Measurements from ENCODE around the gene COL9A3.

COL9A3 gene

DNA sequence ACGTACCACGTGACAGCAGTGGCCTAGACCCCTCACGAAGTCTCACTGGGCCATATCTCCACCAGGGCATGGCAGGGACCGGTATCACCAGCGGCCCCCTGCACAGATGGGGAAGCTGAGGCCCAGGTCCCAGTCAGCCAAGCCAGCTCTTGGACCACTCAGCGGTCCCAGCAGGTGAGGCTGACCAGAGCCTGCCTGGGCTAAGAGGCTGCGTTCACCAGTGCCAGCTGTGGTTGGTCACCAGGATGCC is 23.2 kb upstream of the COL9A3 start:
- Histone ChIP-seq H4K20me1 (ENCODE audit: insufficient read depth, low read length, poor library complexity, severe bottlenecking) (peaks cover 11% of the 10 kb centered on the region), H3K4me3 (ENCODE audit: low read length, poor library complexity, severe bottlenecking) (peak overlapping the region; percentile 58), H3K4me2 (ENCODE audit: low read depth, low read length, poor library complexity, severe bottlenecking) (peak overlapping the region; percentile 54), H3K36me3 (ENCODE audit: insufficient read depth, low read length) (peaks cover 5% of the 10 kb centered on the region; the same call in 1 of the 2 replicates), H3K79me2 (ENCODE audit: insufficient read depth, low read length) (peaks cover 19% of the 10 kb centered on the region), H3K4me1 (ENCODE audit: insufficient read depth, low read length, poor library complexity, severe bottlenecking) (peaks cover 24% of the 10 kb centered on the region), H2AFZ (ENCODE audit: low read length) (no peak overlapping the region), H3K27me3 (ENCODE audit: insufficient read depth, low read length, poor library complexity, severe bottlenecking) (no peaks in the 10 kb centered on the region), H3K9ac (ENCODE audit: low read depth, low read length, poor library complexity, severe bottlenecking) (peak overlapping the region; percentile 51), H3F3A (ENCODE audit: low read depth) (peaks cover 3% of the 10 kb centered on the region; the same call in 1 of the 2 replicates), H3K9me3 (ENCODE audit: insufficient read depth, low read depth, low read length) (no peaks in the 10 kb centered on the region), H3K9me2 (replicated peaks; ENCODE audit: low read depth, low read length) (no peaks in the 10 kb centered on the region)
- TF ChIP-seq EZH2phosphoT487 (IDR thresholded peaks at IDR 0.05; ENCODE audit: borderline replicate concordance): no peak
- TF ChIP-seq, protein P1, sequence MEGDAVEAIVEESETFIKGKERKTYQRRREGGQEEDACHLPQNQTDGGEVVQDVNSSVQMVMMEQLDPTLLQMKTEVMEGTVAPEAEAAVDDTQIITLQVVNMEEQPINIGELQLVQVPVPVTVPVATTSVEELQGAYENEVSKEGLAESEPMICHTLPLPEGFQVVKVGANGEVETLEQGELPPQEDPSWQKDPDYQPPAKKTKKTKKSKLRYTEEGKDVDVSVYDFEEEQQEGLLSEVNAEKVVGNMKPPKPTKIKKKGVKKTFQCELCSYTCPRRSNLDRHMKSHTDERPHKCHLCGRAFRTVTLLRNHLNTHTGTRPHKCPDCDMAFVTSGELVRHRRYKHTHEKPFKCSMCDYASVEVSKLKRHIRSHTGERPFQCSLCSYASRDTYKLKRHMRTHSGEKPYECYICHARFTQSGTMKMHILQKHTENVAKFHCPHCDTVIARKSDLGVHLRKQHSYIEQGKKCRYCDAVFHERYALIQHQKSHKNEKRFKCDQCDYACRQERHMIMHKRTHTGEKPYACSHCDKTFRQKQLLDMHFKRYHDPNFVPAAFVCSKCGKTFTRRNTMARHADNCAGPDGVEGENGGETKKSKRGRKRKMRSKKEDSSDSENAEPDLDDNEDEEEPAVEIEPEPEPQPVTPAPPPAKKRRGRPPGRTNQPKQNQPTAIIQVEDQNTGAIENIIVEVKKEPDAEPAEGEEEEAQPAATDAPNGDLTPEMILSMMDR (conservative IDR thresholded peaks at IDR 0.05; ENCODE audit: low read length): no peak

DNA sequence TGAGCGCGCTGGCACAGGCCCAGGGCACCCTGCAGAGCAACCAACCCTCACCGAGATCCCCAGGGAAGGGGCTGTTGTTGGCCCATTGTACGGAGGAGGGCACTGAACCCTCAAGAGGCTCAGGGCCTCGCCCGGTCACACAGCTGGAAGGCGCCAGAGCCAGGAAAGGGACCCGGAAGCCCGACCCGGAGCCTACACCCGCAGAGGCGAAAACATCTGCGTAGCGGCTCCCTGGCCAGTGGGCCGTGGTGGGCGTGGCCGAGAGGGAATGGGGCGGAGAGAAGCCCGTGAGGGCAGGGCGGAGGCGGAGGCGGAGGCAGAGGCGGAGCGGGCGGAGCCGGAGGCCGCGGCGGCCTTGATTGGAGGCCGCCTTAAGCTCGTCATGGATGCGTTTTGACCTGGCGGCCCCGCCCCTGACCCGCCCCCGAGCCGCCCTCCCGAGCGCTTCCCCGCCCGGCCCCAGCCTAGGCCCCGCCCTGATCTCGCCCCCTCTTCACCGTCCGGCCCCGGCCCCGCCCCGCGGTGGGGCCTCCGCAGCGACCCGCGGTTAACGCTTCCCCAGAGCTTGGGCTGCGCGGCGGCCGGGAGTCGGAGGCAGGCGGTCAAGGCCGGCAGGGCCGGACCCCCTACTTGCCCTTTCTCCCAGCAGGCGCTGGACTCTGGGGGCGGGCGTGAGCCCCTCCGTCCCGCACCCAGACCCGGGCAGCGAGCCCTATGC is 22.7 kb upstream of the COL9A3 start:
- Histone ChIP-seq H3K27me3 (ENCODE audit: insufficient read depth, low read length, poor library complexity, severe bottlenecking) (no peaks in the 10 kb centered on the region), H3K79me2 (ENCODE audit: insufficient read depth, low read length) (peaks cover 24% of the 10 kb centered on the region), H3K4me3 (ENCODE audit: low read length, poor library complexity, severe bottlenecking) (peak overlapping the region; percentile 83), H3K4me1 (ENCODE audit: insufficient read depth, low read length, poor library complexity, severe bottlenecking) (peaks cover 29% of the 10 kb centered on the region), H3K36me3 (ENCODE audit: insufficient read depth, low read length) (peaks cover 10% of the 10 kb centered on the region; the same call in 1 of the 2 replicates), H2AFZ (ENCODE audit: low read length) (peak overlapping the region; percentile 14; the same call in 1 of the 2 replicates), H3K9ac (ENCODE audit: low read depth, low read length, poor library complexity, severe bottlenecking) (peak overlapping the region; percentile 96), H3K4me2 (ENCODE audit: low read depth, low read length, poor library complexity, severe bottlenecking) (peak overlapping the region; percentile 87), H4K20me1 (ENCODE audit: insufficient read depth, low read length, poor library complexity, severe bottlenecking) (peaks cover 11% of the 10 kb centered on the region), H3K9me2 (replicated peaks; ENCODE audit: low read depth, low read length) (no peaks in the 10 kb centered on the region), H3K9me3 (ENCODE audit: insufficient read depth, low read depth, low read length) (no peaks in the 10 kb centered on the region), H3F3A (ENCODE audit: low read depth) (peaks cover 3% of the 10 kb centered on the region; the same call in 1 of the 2 replicates)
- no peak for TF ChIP-seq EZH2phosphoT487 (IDR thresholded peaks at IDR 0.05; ENCODE audit: borderline replicate concordance)
- TF ChIP-seq, protein P1 (conservative IDR thresholded peaks at IDR 0.05; ENCODE audit: low read length): no peak

DNA sequence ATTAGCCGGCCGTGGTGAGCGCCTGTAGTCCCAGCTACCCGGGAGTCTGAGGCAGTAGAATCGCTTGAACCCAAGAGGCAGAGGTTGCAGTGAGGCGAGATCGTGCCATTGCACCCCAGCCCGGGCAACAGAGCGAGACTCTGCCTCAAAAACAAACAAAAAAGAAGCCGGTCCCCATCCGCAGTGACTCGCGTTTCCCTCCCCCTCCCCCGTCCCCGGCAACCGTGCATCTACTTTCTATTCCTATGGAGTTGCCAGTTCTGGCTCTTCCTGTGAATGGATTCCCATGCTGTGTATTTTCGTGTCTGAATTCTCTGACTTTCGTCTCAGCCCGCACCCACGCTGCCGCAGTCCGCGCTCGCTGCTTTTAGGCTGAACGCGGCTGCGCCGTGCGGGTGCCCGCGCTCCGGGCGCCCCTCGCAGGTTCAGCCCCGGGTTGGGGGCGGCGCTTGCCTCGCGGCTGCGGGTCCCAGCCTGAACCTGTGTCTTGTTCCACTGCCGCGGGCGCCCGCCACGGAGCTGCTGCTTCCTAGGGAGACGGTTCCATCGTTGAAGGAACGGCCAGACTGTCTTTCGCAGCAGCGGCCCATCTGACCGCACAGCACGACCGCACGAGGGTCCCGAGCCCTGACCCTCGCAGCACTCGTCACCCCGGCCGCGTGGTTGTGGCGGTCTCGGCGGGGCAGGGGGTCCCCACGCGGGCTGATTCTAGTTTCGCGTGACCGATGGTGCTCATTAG is 21.7 kb upstream of the COL9A3 start:
- no peaks in the 10 kb centered on the region for H3K9me2 ChIP-seq (replicated peaks; ENCODE audit: low read depth, low read length)
- H3K36me3 ChIP-seq (ENCODE audit: insufficient read depth, low read length): peaks cover 18% of the 10 kb centered on the region; the same call in 1 of the 2 replicates
- peak overlapping the region; percentile 80 for H2AFZ ChIP-seq (ENCODE audit: low read length)
- peak overlapping the region; percentile 96 for H3K9ac ChIP-seq (ENCODE audit: low read depth, low read length, poor library complexity, severe bottlenecking)
- H3K79me2 ChIP-seq (ENCODE audit: insufficient read depth, low read length): peaks cover 25% of the 10 kb centered on the region
- no peaks in the 10 kb centered on the region for H3K9me3 ChIP-seq (ENCODE audit: insufficient read depth, low read depth, low read length)
- H3K4me3 ChIP-seq (ENCODE audit: low read length, poor library complexity, severe bottlenecking): peak overlapping the region; percentile 83
- peaks cover 3% of the 10 kb centered on the region; the same call in 1 of the 2 replicates for H3F3A ChIP-seq (ENCODE audit: low read depth)
- no peak for TF ChIP-seq EZH2phosphoT487 (IDR thresholded peaks at IDR 0.05; ENCODE audit: borderline replicate concordance)
- TF ChIP-seq, protein P1 (conservative IDR thresholded peaks at IDR 0.05; ENCODE audit: low read length): no peak
- peaks cover 30% of the 10 kb centered on the region for H3K4me1 ChIP-seq (ENCODE audit: insufficient read depth, low read length, poor library complexity, severe bottlenecking)
- H3K4me2 ChIP-seq (ENCODE audit: low read depth, low read length, poor library complexity, severe bottlenecking): peak overlapping the region; percentile 87
- no peaks in the 10 kb centered on the region for H3K27me3 ChIP-seq (ENCODE audit: insufficient read depth, low read length, poor library complexity, severe bottlenecking)
- peaks cover 11% of the 10 kb centered on the region for H4K20me1 ChIP-seq (ENCODE audit: insufficient read depth, low read length, poor library complexity, severe bottlenecking)

Data from Loucy (cell line).